Astrocyte of the hippocampus (primary cell): ENCODE measurements around the gene ARMC12.
A peak's percentile ranks its signal among the peaks of the same experiment; 100 is the strongest.

ENCODE experiments used
- DNase-seq: peaks from one replicate; pipeline ENCODE4 v3.0.0; 2011; ENCODE audit warnings: low read depth, low spot score

Gene ARMC12

GRCh38 chr6:35775031-35775430 lies 38.2 kb downstream of the ARMC12 start:
- DNase-seq = peak; percentile 83

GRCh38 chr6:35776364-35777215 lies 39.8 kb downstream of the ARMC12 start, which contains the start of gene CLPSL2:
Gene CLPSL2, plus strand, starts transcription at chr6:35776598. Its CDS starts 21 bp downstream, at chr6:35776619.
- peak; percentile 23 for DNase-seq

GRCh38 chr6:35777356-35778102 lies 40.7 kb downstream of the ARMC12 start:
- DNase-seq = no peak

GRCh38 chr6:35778437-35778836 lies 41.6 kb downstream of the ARMC12 start:
- no peak for DNase-seq

- no peak for DNase-seq
Observed at GRCh38 chr6:35780719-35781118, 43.9 kb downstream of the ARMC12 start, which contains the start of gene CLPSL1. Gene CLPSL1, plus strand, starts transcription at chr6:35781019. Its CDS starts 92 bp downstream, at chr6:35781111.

- no peak for DNase-seq
Observed at GRCh38 chr6:35781290-35781689, 44.5 kb downstream of the ARMC12 start.

GRCh38 chr6:35782424-35782823 lies 45.6 kb downstream of the ARMC12 start:
- DNase-seq = no peak

- DNase-seq = no peak
Observed at GRCh38 chr6:35784200-35784599, 47.4 kb downstream of the ARMC12 start.

GRCh38 chr6:35786272-35786671 lies 49.4 kb downstream of the ARMC12 start:
- DNase-seq = no peak

GRCh38 chr6:35786810-35787209 lies 50.0 kb downstream of the ARMC12 start:
- no peak for DNase-seq

- no peak for DNase-seq
Observed at GRCh38 chr6:35787266-35788218, 50.7 kb downstream of the ARMC12 start.

GRCh38 chr6:35788423-35788982 lies 51.7 kb downstream of the ARMC12 start:
- no peak for DNase-seq

- DNase-seq = no peak
Observed at GRCh38 chr6:35790683-35791082, 53.9 kb downstream of the ARMC12 start.

GRCh38 chr6:35794536-35795452 lies 58.0 kb downstream of the ARMC12 start:
- DNase-seq = no peak

GRCh38 chr6:35795453-35796071 lies 58.7 kb downstream of the ARMC12 start:
- DNase-seq = no peak

- no peak for DNase-seq
Observed at GRCh38 chr6:35796236-35796635, 59.4 kb downstream of the ARMC12 start.

- DNase-seq = no peak
Observed at GRCh38 chr6:35797837-35798526, 61.1 kb downstream of the ARMC12 start.
